ENCODE measurements around the gene RSAD1. TPM values are rescaled to one million over a fixed set of nuclear protein-coding genes. Genes with fewer than 3 reads are reported as not detected.

Gene RSAD1
- total RNA-seq, 4 donors from 2014 or later = 10.7 to 26.3 (median 21.3) TPM

GRCh38 chr17:50477976-50478375, 684 bp upstream of the RSAD1 start:
- peaks cover 0 to 43% (median 8%) of the 10 kb centered on the region in 3 donors for H3K4me1 ChIP-seq

GRCh38 chr17:50479522-50480141, 972 bp downstream of the RSAD1 start:
- H3K36me3 ChIP-seq = peaks cover 0 to 24% of the 10 kb centered on the region in 2 donors
- TF ChIP-seq EP300 (IDR thresholded peaks at IDR 0.05) (no peak), POLR2A (IDR thresholded peaks at IDR 0.05) (no peak), CTCF (IDR thresholded peaks at IDR 0.05) (peak; percentile 20 to 69 (median 45)), POLR2AphosphoS5 (IDR thresholded peaks at IDR 0.05) (no peak)
- ATAC-seq = peak; percentile 36
- H3K27me3 ChIP-seq = peaks cover 16% of the 10 kb centered on the region
- no peaks in the 10 kb centered on the region for H3K9me3 ChIP-seq
- peak overlapping the region; percentile 82 to 83 for H3K4me3 ChIP-seq
- WGBS, 2 donors (ENCODE audit: low coverage in 1 of 2) = 100% methylated on average over 1 of the region's 19 CpGs; no CpG with 5 or more reads in 1 of the 2 donors
- peaks cover 0 to 52% (median 8%) of the 10 kb centered on the region in 3 donors for H3K4me1 ChIP-seq
- peak overlapping the region in 3 of 4 donors; percentile 86 to 93 (median 91) for H3K27ac ChIP-seq

More at GRCh38 chr17:50477976-50478375, 684 bp upstream of the RSAD1 start:
- ATAC-seq = no peak
- WGBS, 2 donors (ENCODE audit: low coverage in 1 of 2) = 20 to 100% methylated on average over 1 of the region's 7 CpGs
- Histone ChIP-seq H3K4me3 (peak overlapping the region in 1 of 2 donors; percentile 82), H3K36me3 (peaks cover 0 to 15% of the 10 kb centered on the region in 2 donors), H3K9me3 (no peaks in the 10 kb centered on the region), H3K27ac (peak overlapping the region; percentile 78 to 93 (median 88)), H3K27me3 (peaks cover 16% of the 10 kb centered on the region)
- TF ChIP-seq POLR2A (IDR thresholded peaks at IDR 0.05) (no peak), EP300 (IDR thresholded peaks at IDR 0.05) (no peak), CTCF (IDR thresholded peaks at IDR 0.05) (no peak), POLR2AphosphoS5 (IDR thresholded peaks at IDR 0.05) (no peak)

GRCh38 chr17:50480142-50480764, 1.6 kb downstream of the RSAD1 start:
- TF ChIP-seq POLR2AphosphoS5 (IDR thresholded peaks at IDR 0.05) = no peak
- no peak for TF ChIP-seq CTCF (IDR thresholded peaks at IDR 0.05)
- no peak for TF ChIP-seq POLR2A (IDR thresholded peaks at IDR 0.05)
- no peak for TF ChIP-seq EP300 (IDR thresholded peaks at IDR 0.05)
- H3K9me3 ChIP-seq = no peaks in the 10 kb centered on the region
- peak overlapping the region in 1 of 4 donors; percentile 93 for H3K27ac ChIP-seq
- H3K36me3 ChIP-seq = peaks cover 0 to 30% of the 10 kb centered on the region in 2 donors
- ATAC-seq = no peak
- H3K4me3 ChIP-seq = no peak overlapping the region
- peaks cover 0 to 52% (median 8%) of the 10 kb centered on the region in 3 donors for H3K4me1 ChIP-seq
- 79 to 82% methylated on average over 6 to 7 of the region's 7 CpGs for WGBS, 2 donors (ENCODE audit: low coverage in 1 of 2)
- H3K27me3 ChIP-seq = peaks cover 16% of the 10 kb centered on the region

- peaks cover 0 to 52% (median 8%) of the 10 kb centered on the region in 3 donors for H3K4me1 ChIP-seq
- no peaks in the 10 kb centered on the region for H3K9me3 ChIP-seq
- TF ChIP-seq POLR2AphosphoS5 (IDR thresholded peaks at IDR 0.05) (no peak), CTCF (IDR thresholded peaks at IDR 0.05) (no peak), EP300 (IDR thresholded peaks at IDR 0.05) (no peak), POLR2A (IDR thresholded peaks at IDR 0.05) (no peak)
- no peak overlapping the region for H3K4me3 ChIP-seq
- WGBS, 2 donors (ENCODE audit: low coverage in 1 of 2) = 77 to 88% methylated on average over 2 of the region's 2 CpGs
- H3K27me3 ChIP-seq = peaks cover 14% of the 10 kb centered on the region
- no peak overlapping the region for H3K27ac ChIP-seq
- no peak for ATAC-seq
- peaks cover 0 to 37% of the 10 kb centered on the region in 2 donors for H3K36me3 ChIP-seq
Measured at GRCh38 chr17:50480854-50481490, 2.3 kb downstream of the RSAD1 start.

Data from gastroesophageal sphincter (tissue), 4 donors.